Hematopoietic multipotent progenitor cell treated with erythropoietin and hydrocortisone succinate and interleukin-3 and kit ligand, for 17 days (in vitro differentiated cells): Measurements from ENCODE around the gene STAT4.

Experiments used
- DNase-seq: peaks from one replicate; pipeline ENCODE4 v3.0.0-alpha.2; 2015; ENCODE audit warnings: low spot score

The STAT4 gene

DNA sequence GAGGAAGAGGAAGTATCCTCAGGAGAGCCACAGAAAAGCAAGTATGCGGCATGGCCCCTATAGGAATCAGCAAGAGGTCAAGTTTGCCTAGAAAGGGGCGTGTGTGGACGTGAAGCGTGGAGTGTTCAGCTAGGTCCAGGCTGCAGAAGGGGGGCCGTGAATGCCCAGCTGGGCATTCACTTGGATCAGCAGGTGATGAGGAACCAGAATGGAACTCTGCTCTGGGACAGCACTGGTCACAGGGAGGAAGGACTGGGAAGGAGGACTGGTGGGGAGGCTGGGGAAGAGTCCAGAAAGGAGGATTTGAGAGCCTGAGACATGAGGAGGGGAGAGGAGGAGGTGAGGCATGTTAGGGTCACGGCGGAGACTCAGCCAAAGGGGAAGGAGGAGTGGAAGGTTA is 156.6 kb downstream of the STAT4 start:
- DNase-seq = no peak

DNA sequence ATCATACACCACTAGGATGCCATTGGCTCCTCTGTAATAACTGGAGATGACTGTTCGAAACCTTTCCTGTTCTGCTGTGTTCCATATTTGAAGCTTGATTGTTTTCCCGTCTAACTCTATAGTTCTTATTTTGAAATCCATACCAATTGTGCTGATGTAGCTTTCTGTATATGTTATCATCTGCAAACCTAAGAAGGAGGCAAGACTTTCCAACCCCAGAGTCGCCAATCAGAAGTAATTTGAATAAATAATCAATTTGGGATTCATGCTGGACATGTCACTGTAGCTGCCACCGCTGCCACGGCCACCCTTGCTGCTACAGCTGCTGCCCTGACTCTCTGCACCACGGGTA is 157.5 kb downstream of the STAT4 start:
- no peak for DNase-seq

DNA sequence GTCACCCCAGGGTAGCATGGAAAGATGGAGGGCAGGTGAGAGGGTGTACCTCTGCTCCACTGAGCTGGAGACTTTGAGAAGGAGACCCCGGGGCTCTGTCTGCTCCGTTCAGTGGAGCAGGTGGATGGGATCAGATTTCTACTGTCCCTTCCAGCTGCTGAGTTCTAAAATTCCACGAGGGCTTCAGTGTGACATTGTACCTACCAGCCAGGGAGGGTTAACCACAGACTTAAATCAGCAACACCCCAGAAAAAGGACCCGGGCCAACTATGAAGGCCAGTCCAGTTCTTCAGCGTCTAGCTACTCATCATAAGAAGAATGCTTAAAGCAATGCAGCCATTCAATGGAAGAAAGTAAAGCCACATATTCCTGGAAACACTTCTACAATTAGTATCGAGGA is 160.7 kb downstream of the STAT4 start:
- DNase-seq = no peak

DNA sequence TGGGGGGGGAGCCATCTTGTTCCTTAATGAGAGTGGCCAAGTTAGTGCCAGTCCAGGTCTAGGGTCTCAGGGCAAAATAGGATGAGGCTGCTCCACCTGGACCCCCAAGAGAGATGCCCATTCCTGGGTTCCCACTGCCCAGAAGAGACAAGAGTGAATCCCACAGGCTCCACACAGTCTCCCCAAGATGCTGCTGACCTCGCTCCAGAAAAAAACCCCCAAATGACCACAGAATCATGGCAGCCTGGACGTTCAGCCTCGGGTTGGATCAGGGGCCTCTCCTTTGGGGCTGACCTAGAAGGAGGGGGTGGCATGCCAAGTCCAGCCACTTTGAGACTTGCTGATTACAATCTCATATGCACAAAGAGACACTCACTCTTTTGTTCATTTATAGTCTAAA is 161.9 kb downstream of the STAT4 start:
- DNase-seq = no peak

DNA sequence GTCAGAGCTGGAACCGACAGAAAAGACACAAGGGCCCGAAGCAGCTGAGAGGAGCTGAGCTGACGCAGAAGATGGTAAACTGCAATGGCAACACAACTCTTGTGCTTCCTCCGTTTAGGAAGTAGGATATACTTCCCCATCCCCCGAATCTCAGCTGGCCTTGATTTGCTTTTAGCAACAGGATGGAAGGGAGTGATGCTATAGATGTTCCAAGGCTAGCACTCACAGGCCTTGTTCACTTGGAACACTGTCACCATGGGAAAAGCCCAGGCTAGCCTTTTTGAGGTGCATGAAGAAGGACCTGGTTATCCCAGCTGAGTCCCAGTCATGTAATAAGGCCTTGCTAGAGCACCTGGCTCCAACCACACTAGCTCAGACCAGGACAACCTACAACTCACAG is 162.9 kb downstream of the STAT4 start:
- no peak for DNase-seq

DNA sequence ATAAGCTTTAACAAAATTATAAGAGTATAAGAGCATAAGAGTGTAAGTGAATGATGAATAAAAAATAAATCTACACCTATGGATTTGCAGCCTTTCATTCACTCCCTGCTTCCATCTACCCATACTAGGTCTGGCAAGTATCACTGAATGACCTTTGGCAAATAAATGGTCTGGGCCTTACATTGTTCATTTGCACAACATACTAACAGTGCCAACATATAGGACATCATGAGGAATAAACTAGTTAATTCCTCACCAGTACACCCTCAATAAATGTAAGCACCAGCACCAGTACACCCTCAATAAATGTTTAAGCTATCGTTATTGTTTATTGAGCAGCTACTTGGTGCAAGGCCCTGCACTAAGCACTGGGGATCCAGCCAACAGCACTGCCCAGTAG is 163.7 kb downstream of the STAT4 start:
- no peak for DNase-seq

DNA sequence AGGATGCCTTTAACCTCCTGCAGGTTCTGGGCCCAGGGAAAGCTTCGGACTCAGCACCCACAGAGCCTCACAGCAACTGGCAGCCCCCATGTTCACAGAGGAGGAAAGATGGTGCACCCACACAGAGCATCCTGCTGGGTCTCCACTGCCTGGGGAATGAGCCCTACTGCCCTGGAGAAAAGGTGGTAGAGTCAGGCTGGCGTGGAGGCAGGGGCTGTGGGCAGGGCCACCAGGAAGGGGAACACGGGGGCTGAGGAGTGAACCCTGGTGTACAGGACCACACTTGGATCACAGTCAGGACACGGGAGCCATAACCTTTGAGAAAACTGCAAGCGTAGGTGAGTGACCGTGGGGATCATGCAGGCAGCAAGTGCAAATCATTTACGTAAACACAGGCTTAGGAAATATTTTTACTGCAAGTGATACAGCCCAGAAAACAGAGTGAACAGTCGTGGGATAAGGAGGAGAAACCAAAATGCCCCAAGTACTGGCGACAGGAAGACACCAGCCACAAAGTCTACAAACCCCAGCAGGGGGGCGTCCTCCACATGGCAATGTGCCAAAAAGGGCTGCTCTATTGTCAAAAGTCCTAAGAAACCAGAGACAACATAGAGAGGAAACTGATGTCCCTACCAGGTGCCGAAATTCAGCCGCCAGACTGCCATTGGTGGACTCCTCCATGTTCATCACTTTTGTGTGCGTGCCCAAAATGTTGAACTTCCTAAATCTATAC is 164.4 kb downstream of the STAT4 start:
- DNase-seq = no peak

DNA sequence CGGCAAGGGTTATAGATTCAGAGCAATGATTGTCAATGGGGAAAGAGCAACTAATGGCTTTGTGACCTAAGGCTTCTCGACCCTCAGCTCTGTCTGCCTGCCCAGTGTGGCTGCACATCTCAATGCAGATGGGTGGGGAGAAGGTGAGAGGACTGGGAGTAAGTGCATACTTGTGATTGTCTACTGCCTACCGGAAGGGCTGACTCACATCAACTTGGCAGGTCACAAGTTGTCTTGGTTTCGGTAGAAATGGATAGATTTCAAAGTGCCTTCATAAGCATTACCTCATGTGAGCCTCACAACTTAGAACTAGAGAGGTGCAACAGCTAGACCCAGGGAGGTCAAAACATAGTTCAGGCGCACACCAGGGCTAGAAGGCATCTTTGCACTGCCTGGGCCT is 166.2 kb downstream of the STAT4 start:
- DNase-seq = no peak

DNA sequence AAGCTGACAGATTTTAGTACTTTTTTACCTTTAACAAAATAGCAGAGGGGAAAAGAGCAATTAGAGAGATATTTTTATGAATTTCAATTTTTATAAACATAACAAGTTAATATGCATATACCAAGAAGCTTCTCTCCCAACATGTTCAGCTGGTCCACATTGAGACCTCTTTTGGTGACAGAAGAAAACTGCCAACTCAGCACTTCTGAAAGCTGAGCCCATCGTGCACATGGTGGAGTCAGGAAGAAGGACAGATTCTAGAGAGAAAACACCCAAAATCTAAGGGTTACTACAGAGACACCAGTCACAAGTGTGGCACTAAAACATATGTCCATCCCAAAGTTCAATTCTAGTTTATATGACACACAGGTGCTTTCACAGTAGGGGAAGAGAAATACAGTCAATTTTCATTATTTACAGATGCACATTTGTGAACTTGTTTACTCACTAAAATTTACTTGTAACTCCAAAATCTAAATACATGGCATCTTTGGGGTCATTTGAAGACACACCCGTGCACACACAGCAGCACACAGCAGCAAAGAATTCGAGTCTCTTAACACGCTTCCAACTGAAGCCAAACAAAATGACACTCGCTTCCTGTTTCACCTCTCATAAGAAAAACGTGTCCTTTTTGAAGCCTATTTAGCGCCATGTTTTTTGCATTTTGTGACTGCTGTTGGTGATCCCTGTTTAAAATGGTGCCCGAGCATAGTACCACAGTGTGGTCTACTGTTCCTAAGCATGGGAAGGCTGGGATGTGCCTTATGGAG is 168.3 kb downstream of the STAT4 start:
- DNase-seq = peak; percentile 13

DNA sequence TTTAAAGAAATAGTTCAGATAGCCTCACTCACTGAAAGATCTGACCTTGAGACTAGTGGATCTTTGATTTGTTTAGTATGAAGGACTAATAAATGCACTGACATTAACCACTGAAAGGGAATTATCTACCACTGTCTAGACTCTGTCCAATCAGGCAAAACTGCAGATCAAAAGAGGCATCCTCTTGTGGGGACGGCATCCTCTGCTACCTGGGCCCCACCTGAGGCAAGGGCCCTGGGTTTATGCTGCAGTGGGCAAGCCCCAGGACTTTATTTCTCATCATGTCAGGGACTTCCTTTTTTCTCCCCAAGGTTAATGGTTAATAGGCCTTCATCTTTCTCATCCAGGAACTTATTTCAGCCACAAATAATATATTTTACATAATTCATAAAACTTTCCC is 169.1 kb downstream of the STAT4 start:
- no peak for DNase-seq

DNA sequence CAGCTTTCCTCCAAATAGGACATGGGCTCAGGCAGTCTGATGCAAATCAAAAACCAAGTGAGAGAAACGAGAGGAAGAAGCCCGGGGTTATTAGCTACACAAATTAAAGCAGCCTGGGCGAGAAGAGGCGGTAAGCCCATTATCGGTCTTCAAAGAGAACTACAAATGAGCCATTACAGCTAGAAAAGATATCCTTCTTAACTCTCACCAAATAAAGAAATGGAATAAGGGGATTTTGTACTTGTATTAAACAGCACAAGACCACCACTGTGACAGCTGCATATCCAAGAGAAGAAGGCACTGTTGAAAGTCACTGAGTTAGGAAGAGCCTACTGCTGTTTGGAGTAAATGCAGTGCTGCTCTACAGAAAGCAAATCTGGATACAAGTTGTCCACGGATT is 169.5 kb downstream of the STAT4 start:
- DNase-seq = no peak

DNA sequence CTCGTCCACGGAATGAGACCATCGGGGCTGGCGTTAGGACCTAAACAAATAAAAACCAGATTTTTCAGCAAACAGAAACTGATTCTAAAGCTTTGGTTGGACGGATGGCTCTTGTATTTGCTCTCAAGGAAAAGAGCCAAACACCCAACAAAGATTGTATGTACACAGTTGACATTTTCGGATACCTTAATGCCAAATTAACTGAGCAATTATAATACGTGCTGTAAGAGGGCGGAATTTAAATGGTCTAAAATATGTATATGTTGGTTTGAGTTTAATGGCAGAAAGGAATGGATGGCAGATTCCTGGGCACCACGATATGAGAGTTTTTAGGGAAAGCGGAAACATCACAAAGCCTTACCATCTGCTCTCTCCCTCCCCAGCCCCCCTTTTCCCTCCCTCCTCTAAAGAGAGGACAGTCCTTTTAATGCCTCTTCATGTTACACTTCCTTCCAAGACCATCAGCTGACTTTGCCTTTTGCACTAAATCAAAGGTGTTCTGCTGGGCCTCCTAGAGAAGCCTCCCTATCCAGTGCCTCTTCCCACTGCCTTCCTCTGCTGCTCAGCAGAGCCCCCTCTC is 170.1 kb downstream of the STAT4 start:
- DNase-seq = no peak

DNA sequence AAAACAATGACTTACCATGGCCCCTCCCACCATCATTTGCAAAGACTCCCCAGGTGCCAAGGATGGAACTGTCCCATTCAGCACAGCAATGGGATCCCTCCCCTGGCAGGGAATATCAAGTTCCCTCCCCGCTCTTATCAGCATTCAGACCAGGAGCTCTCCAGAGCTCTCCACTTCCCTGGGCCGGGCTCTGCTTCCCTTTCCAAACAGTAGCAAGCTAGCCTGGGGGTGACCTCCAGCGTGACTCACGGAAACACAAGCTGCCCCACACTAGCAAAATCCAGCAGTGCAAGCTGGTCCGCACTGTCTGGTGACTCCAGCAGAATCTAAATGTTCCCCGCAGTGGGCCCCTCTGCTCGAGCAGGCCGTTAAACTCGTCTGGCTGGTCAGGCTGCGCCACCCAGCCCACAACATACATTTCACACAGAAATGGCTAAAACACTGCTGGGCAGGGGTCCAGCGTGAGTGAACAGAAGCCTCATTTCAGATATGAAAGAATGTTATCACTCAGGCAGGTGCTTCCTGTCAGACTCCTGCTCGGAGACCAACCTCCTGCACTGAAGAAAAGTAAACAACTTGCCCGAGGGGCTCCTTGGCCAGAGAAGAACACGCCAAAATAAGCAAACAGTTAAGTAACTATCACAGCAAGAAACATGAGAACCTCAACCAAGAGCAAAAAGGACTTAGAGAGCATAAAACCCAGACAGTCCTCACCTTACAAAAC is 170.7 kb downstream of the STAT4 start:
- DNase-seq = no peak
